Endodermal cell (in vitro differentiated cells): ENCODE data around the gene KRTAP2-4. TPM values are rescaled to one million over a fixed set of nuclear protein-coding genes. Genes with fewer than 3 reads are reported as not detected.

Experiments used
- DNase-seq: peaks from one replicate; pipeline ENCODE4 v3.0.0-alpha.2; 2017
- H3K27ac ChIP-seq: 2 replicates; pipeline ENCODE4 v1.5.1; 2013; ENCODE audit warnings: mild to moderate bottlenecking, low read depth, low read length, moderate library complexity
- H3K27me3 ChIP-seq: 2 replicates; pipeline ENCODE4 v1.6.1; 2013; ENCODE audit warnings: mild to moderate bottlenecking, low read length, moderate library complexity; ENCODE audit not compliant: insufficient read depth, control insufficient read depth, poor library complexity, severe bottlenecking
- H3K36me3 ChIP-seq: 2 replicates; pipeline ENCODE4 v1.7.0; 2013; ENCODE audit warnings: mild to moderate bottlenecking, low read length, moderate library complexity; ENCODE audit not compliant: control insufficient read depth, insufficient read depth
- H3K4me1 ChIP-seq: one replicate; pipeline ENCODE4 v1.7.0; 2013; ENCODE audit warnings: low read length; ENCODE audit not compliant: control insufficient read depth, insufficient read depth
- H3K4me3 ChIP-seq: 2 replicates; pipeline ENCODE4 v1.5.1; 2013; ENCODE audit warnings: mild to moderate bottlenecking, low read length, moderate library complexity
- H3K9ac ChIP-seq: 2 replicates; pipeline ENCODE4 v1.6.1; 2013; ENCODE audit warnings: mild to moderate bottlenecking, low read length, moderate library complexity; ENCODE audit not compliant: poor library complexity, severe bottlenecking; ENCODE audit errors: extremely low read depth
- H3K9me3 ChIP-seq: 2 replicates; pipeline ENCODE4 v1.6.1; 2013; ENCODE audit warnings: mild to moderate bottlenecking, low read length, moderate library complexity; ENCODE audit not compliant: control insufficient read depth
- H3K27ac Mint-ChIP-seq: 2 replicates; pipeline ENCODE4 v1.8.0; 2020; ENCODE audit warnings: mixed read lengths
- H3K27me3 Mint-ChIP-seq: 2 replicates; pipeline ENCODE4 v1.8.0; 2021; ENCODE audit warnings: mild to moderate bottlenecking, mixed read lengths; ENCODE audit not compliant: insufficient read depth
- H3K36me3 Mint-ChIP-seq: 2 replicates; pipeline ENCODE4 v1.8.0; 2020; ENCODE audit warnings: low read depth, mixed read lengths
- H3K4me1 Mint-ChIP-seq: 2 replicates; pipeline ENCODE4 v1.8.0; 2020; ENCODE audit warnings: mixed read lengths
- H3K4me3 Mint-ChIP-seq: 2 replicates; pipeline ENCODE4 v1.8.0; 2020; ENCODE audit warnings: mild to moderate bottlenecking, moderate library complexity, mixed read lengths
- H3K9me3 Mint-ChIP-seq: 2 replicates; pipeline ENCODE4 v1.8.0; 2020; ENCODE audit warnings: mild to moderate bottlenecking, mixed read lengths
- whole genome bisulfite sequencing, 2 experiments: methylation state at CpG; one replicate each; pipeline versions ENCODE4 v1.1.5 to v1.1.7; 2013; ENCODE audit warnings: missing lambda C conversion rate in 2 of 2, mixed read lengths in 1 of 2; ENCODE audit not compliant: insufficient coverage in 1 of 2, insufficient read length in 1 of 2; 5-methylcytosine and 5-hydroxymethylcytosine counted together
- total RNA-seq, 2 donors: library from RNA; stranded (reverse); fragmentation: NEBNext Ultra II Directional in 1 of 2; extraction: Animal tissue kit (Norgen Biotek cat#: 25700) in 1 of 2; gene quantifications; 2 replicates in 1 of 2; 3 replicates in 1 of 2; pipeline ENCODE4 v1.2.1, GENCODE V29; 2021
- TF ChIP-seq, protein P1 (sequence below): fragments of 200-600 bp; sonication (generic); conservative IDR thresholded peaks from 2 replicates; pipeline ENCODE4 v1.5.0; 2021; ENCODE audit warnings: antibody characterized with exemption, mild to moderate bottlenecking

Gene KRTAP2-4
- total RNA-seq, 2 donors from 2014 or later, result not detected

- Histone ChIP-seq H3K4me3 (no peak overlapping the region), H3K9me3 (no peaks in the 10 kb centered on the region), H3K9ac (no peak overlapping the region), H3K27ac (no peak overlapping the region), H3K36me3 (no peaks in the 10 kb centered on the region), H3K4me1 (no peaks in the 10 kb centered on the region), H3K27me3 (no peaks in the 10 kb centered on the region)
- TF ChIP-seq, protein P1, sequence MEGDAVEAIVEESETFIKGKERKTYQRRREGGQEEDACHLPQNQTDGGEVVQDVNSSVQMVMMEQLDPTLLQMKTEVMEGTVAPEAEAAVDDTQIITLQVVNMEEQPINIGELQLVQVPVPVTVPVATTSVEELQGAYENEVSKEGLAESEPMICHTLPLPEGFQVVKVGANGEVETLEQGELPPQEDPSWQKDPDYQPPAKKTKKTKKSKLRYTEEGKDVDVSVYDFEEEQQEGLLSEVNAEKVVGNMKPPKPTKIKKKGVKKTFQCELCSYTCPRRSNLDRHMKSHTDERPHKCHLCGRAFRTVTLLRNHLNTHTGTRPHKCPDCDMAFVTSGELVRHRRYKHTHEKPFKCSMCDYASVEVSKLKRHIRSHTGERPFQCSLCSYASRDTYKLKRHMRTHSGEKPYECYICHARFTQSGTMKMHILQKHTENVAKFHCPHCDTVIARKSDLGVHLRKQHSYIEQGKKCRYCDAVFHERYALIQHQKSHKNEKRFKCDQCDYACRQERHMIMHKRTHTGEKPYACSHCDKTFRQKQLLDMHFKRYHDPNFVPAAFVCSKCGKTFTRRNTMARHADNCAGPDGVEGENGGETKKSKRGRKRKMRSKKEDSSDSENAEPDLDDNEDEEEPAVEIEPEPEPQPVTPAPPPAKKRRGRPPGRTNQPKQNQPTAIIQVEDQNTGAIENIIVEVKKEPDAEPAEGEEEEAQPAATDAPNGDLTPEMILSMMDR, result no peak
- no peak for DNase-seq
- Mint-ChIP-seq H3K4me3 (no peak overlapping the region), H3K9me3 (no peaks in the 10 kb centered on the region), H3K36me3 (no peaks in the 10 kb centered on the region), H3K4me1 (peaks cover 8% of the 10 kb centered on the region), H3K27me3 (no peaks in the 10 kb centered on the region), H3K27ac (no peak overlapping the region)
- 90 to 95% methylated on average over 12 to 13 of the region's 13 CpGs for WGBS, 2 experiments
Measured at GRCh38 chr17:41016578-41017215, 49.0 kb downstream of the KRTAP2-4 start.

DNA sequence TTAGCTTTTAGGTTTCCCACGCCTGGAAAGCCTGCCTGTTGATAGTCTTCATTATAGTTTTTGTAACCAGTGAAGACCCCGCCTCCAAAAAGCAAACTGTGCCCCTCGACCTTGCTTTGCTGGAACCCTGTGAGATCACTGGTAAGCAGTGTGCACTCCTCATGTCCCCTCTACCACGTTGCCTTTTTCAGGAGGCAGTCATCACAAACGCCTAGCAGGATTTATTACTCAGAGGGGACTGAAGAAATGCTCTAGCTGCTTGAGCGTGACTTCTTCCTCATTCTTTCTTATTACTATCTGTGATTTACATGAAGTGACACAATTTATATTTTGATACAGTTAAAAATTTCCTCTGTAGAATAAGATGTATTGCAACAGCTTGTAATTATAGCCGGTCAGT, 50.2 kb downstream of the KRTAP2-4 start:
- TF ChIP-seq, protein P1, result no peak
- no peak overlapping the region for H3K27ac Mint-ChIP-seq

More for the DNA sequence above, 50.2 kb downstream of the KRTAP2-4 start:
- Histone ChIP-seq H3K9ac (no peak overlapping the region), H3K36me3 (no peaks in the 10 kb centered on the region), H3K9me3 (no peaks in the 10 kb centered on the region), H3K27ac (no peak overlapping the region), H3K27me3 (no peaks in the 10 kb centered on the region), H3K4me1 (no peaks in the 10 kb centered on the region), H3K4me3 (no peak overlapping the region)
- Mint-ChIP-seq H3K27me3 (no peaks in the 10 kb centered on the region), H3K4me3 (no peak overlapping the region), H3K9me3 (no peaks in the 10 kb centered on the region), H3K36me3 (no peaks in the 10 kb centered on the region), H3K4me1 (peaks cover 8% of the 10 kb centered on the region)
- no peak for DNase-seq
- WGBS, 2 experiments, result 82 to 87% methylated on average over 6 to 7 of the region's 7 CpGs

Other genes starting within 250 kb of the KRTAP2-4 start
- gene KRT10, start 243.3 kb downstream of the KRTAP2-4 start, total RNA-seq, result 10 to 100 TPM; 22.3 to 46.8 TPM
- gene KRT12, start 198.7 kb downstream of the KRTAP2-4 start, total RNA-seq, result not detected
- not detected for gene KRT20, start 180.6 kb downstream of the KRTAP2-4 start, total RNA-seq
- not detected for gene KRT23, start 128.2 kb downstream of the KRTAP2-4 start, total RNA-seq
- gene KRT39, start 98.9 kb downstream of the KRTAP2-4 start, total RNA-seq, result not detected
- gene KRT40, start 81.6 kb downstream of the KRTAP2-4 start, total RNA-seq, result not detected
- gene KRTAP3-3, start 71.7 kb downstream of the KRTAP2-4 start, total RNA-seq, result not detected
- gene KRTAP3-2, start 66.0 kb downstream of the KRTAP2-4 start, total RNA-seq, result not detected
- gene KRTAP3-1, start 56.8 kb downstream of the KRTAP2-4 start, total RNA-seq, result not detected
- not detected for gene KRTAP1-5, start 38.7 kb downstream of the KRTAP2-4 start, total RNA-seq
- not detected for gene KRTAP1-4, start 35.7 kb downstream of the KRTAP2-4 start, total RNA-seq
- gene KRTAP1-3, start 31.0 kb downstream of the KRTAP2-4 start, total RNA-seq, result not detected
- gene KRTAP1-1, start 24.4 kb downstream of the KRTAP2-4 start, total RNA-seq, result not detected
- gene KRTAP2-1, start 18.6 kb downstream of the KRTAP2-4 start, total RNA-seq, result not detected
- gene KRTAP2-2, start 10.6 kb downstream of the KRTAP2-4 start, total RNA-seq, result not detected
- not detected for gene KRTAP2-3, start 5.8 kb downstream of the KRTAP2-4 start, total RNA-seq
- not detected for gene KRTAP4-7, start 18.3 kb upstream of the KRTAP2-4 start, total RNA-seq
- gene KRTAP4-8, start 32.3 kb upstream of the KRTAP2-4 start, total RNA-seq, result not detected
- not detected for gene KRTAP4-16, start 36.3 kb upstream of the KRTAP2-4 start, total RNA-seq
- not detected for gene KRTAP4-9, start 39.5 kb upstream of the KRTAP2-4 start, total RNA-seq
- gene KRTAP4-11, start 52.5 kb upstream of the KRTAP2-4 start, total RNA-seq, result not detected
- not detected for gene KRTAP4-12, start 58.3 kb upstream of the KRTAP2-4 start, total RNA-seq
- not detected for gene KRTAP4-6, start 74.7 kb upstream of the KRTAP2-4 start, total RNA-seq
- not detected for gene KRTAP4-5, start 83.9 kb upstream of the KRTAP2-4 start, total RNA-seq
- not detected for gene KRTAP4-4, start 94.9 kb upstream of the KRTAP2-4 start, total RNA-seq
- not detected for gene KRTAP4-3, start 102.3 kb upstream of the KRTAP2-4 start, total RNA-seq
- not detected for gene KRTAP4-2, start 112.3 kb upstream of the KRTAP2-4 start, total RNA-seq
- not detected for gene KRTAP4-1, start 119.0 kb upstream of the KRTAP2-4 start, total RNA-seq
- gene KRTAP9-1, start 124.0 kb upstream of the KRTAP2-4 start, total RNA-seq, result not detected
- not detected for gene KRTAP9-2, start 160.8 kb upstream of the KRTAP2-4 start, total RNA-seq
- gene KRTAP9-3, start 166.6 kb upstream of the KRTAP2-4 start, total RNA-seq, result not detected
- not detected for gene KRTAP9-8, start 172.1 kb upstream of the KRTAP2-4 start, total RNA-seq
- gene KRTAP9-4, start 183.8 kb upstream of the KRTAP2-4 start, total RNA-seq, result not detected
- gene KRTAP9-9, start 189.5 kb upstream of the KRTAP2-4 start, total RNA-seq, result not detected
- gene KRTAP9-6, start 199.5 kb upstream of the KRTAP2-4 start, total RNA-seq, result not detected
- not detected for gene KRTAP9-7, start 209.8 kb upstream of the KRTAP2-4 start, total RNA-seq
- not detected for gene KRTAP29-1, start 237.0 kb upstream of the KRTAP2-4 start, total RNA-seq
- gene KRTAP16-1, start 243.4 kb upstream of the KRTAP2-4 start, total RNA-seq, result not detected
- gene KRTAP17-1, start 249.8 kb upstream of the KRTAP2-4 start, total RNA-seq, result under 1 TPM; 0.46 to 0.48 TPM